ENCODE data around the gene ITGB5. TPM values are rescaled to one million over a fixed set of nuclear protein-coding genes. Genes with fewer than 3 reads are reported as not detected.

The ITGB5 gene
- total RNA-seq, 1 donor from 2014 or later = 63.3 TPM

DNA sequence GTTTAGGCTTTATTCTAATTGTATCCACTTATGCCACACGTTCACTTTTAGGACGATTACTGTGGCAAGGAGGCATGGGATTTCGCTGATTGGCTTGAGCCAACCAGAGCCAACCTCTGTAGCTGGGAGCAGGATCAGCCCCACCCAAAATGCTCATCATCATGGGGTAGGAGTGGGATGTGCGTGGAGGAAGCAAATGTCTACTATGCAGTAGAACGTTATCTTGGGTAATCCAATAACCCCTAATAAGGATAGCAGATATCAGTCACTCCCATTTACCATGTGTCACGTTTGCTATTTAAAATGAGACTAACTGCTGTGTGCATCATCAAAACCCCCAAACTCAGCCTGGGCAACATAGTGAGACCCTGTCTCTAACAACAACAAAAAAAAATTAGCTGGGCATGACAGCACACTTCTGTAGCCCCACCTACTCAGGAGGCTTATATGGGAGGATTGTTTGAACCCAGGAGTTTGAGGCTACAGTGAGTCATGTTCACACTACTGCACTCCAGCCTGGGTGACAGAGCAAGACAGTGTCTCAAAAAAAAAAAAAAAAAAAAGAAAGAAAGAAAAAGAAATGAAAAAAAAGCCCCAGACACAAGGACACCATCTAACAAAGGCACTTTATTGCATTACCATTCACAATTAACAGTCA is 17.8 kb upstream of the ITGB5 start:
- Mint-ChIP-seq H3K27ac (no peak overlapping the region), H3K9me3 (no peaks in the 10 kb centered on the region), H3K27me3 (ENCODE audit: low read depth) (peaks cover 3% of the 10 kb centered on the region), H3K4me3 (no peak overlapping the region), H3K4me1 (peaks cover 7% of the 10 kb centered on the region), H3K36me3 (no peaks in the 10 kb centered on the region)
- TF ChIP-seq CTCF (IDR thresholded peaks at IDR 0.05; ENCODE audit: unreplicated experiment) = no peak
- no peak for DNase-seq (ENCODE audit: low spot score in 2 of 2, unreplicated experiment in 2 of 2)

DNA sequence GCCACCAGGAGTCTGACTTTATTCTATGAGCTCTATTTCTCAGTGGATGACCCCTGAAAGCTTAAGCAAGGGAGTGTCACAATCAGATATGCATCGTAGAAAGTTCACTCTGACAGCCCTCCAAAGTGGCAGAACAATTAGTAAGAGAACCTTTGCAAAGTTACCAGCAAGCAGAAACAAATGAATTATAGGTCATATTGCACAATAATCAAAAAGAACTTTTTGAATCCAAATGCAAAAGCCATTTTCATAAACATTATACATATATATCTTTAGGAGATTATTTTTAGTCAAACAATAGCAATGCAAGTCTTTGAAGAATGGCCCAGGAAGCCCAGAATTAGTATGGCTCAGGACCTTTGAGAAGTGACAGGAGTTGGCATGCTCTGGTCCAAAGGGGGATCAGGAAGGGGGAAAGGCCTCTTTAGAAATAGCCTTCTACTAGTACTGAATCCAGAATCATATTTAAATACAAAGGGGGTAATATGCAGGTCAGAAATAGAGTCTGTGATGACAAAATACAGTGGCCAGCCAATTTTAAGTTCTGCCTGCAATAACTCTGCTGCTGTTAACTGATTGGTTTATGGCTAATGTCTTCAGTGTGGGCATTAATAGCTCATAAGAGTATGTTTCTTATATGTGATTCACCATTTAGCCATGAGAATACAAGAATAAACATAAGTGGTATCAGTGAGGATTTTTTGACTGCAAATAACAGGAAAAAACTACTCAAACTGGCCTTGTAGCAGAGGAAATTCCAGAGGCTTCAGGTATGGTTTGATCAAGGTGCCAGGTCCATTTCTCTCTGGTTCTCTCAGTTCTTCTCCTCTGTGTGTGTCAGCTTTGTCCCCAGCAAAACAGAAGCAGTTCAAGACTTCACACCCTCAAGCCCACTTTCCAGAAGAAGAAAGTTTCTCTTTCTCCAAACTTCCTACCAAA is 17.0 kb upstream of the ITGB5 start:
- Mint-ChIP-seq H3K4me3 (no peak overlapping the region), H3K36me3 (no peaks in the 10 kb centered on the region), H3K9me3 (no peaks in the 10 kb centered on the region), H3K4me1 (peaks cover 7% of the 10 kb centered on the region), H3K27me3 (ENCODE audit: low read depth) (peaks cover 3% of the 10 kb centered on the region), H3K27ac (no peak overlapping the region)
- DNase-seq (ENCODE audit: low spot score in 2 of 2, unreplicated experiment in 2 of 2) = no peak
- no peak for TF ChIP-seq CTCF (IDR thresholded peaks at IDR 0.05; ENCODE audit: unreplicated experiment)

GRCh38 chr3:124896824-124897526 is 9.8 kb upstream of the ITGB5 start:
- Mint-ChIP-seq H3K36me3 (no peaks in the 10 kb centered on the region), H3K9me3 (no peaks in the 10 kb centered on the region), H3K4me3 (no peak overlapping the region), H3K27ac (no peak overlapping the region), H3K27me3 (ENCODE audit: low read depth) (no peaks in the 10 kb centered on the region), H3K4me1 (peaks cover 10% of the 10 kb centered on the region)
- no peak for TF ChIP-seq CTCF (IDR thresholded peaks at IDR 0.05; ENCODE audit: unreplicated experiment)
- no peak for DNase-seq (ENCODE audit: low spot score in 2 of 2, unreplicated experiment in 2 of 2)

DNA sequence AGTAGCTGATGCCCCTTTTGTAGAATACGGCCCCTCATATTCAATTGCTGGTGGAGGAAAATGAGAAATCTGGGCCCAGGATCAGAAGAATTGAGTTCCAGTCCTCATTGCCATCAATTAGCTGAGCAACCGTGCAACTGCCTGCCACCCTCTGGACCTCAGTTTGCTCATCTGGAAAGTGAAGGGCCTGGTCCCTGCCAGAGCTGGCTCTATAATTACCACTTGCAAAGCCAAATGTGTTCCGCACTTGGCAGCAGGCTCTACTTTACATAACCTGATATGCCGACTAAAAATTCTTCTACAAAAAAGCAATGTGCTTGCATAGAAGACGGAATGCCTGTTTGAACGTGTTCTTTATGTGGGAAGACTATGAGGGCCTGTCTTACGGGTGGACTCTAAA is 8.6 kb upstream of the ITGB5 start:
- Mint-ChIP-seq H3K27ac (no peak overlapping the region), H3K4me3 (no peak overlapping the region), H3K4me1 (peaks cover 11% of the 10 kb centered on the region), H3K27me3 (ENCODE audit: low read depth) (no peaks in the 10 kb centered on the region), H3K36me3 (no peaks in the 10 kb centered on the region), H3K9me3 (no peaks in the 10 kb centered on the region)
- no peak for TF ChIP-seq CTCF (IDR thresholded peaks at IDR 0.05; ENCODE audit: unreplicated experiment)
- DNase-seq (ENCODE audit: low spot score in 2 of 2, unreplicated experiment in 2 of 2) = no peak

- Mint-ChIP-seq H3K4me3 (no peak overlapping the region), H3K9me3 (no peaks in the 10 kb centered on the region), H3K27ac (no peak overlapping the region), H3K4me1 (peaks cover 17% of the 10 kb centered on the region), H3K36me3 (no peaks in the 10 kb centered on the region), H3K27me3 (ENCODE audit: low read depth) (no peaks in the 10 kb centered on the region)
- no peak for DNase-seq (ENCODE audit: low spot score in 2 of 2, unreplicated experiment in 2 of 2)
- TF ChIP-seq CTCF (IDR thresholded peaks at IDR 0.05; ENCODE audit: unreplicated experiment) = no peak
Observed at GRCh38 chr3:124893526-124893925, 6.4 kb upstream of the ITGB5 start.
